GM23338 (cell line): ENCODE measurements around the gene PPP2R1A. TPM values are rescaled to one million over a fixed set of nuclear protein-coding genes. Genes with fewer than 3 reads are reported as not detected.

Experiments
- ATAC-seq: fragments of 200-7000 bp; cut with Tn5 transposase; 3 replicates; pipeline ENCODE4 v1.9.1; 2020
- DNase-seq: peaks from one replicate; pipeline ENCODE4 v3.0.0-alpha.2; 2015; ENCODE audit warnings: low spot score
- H2AFZ ChIP-seq: fragments of 200-600 bp; sonication (generic); 2 replicates; pipeline ENCODE4 v1.8.0; 2016; ENCODE audit warnings: antibody characterized with exemption, mild to moderate bottlenecking, moderate library complexity
- H3F3A ChIP-seq: fragments of 200-600 bp; sonication (generic); replicated peaks from 2 replicates; pipeline ENCODE4 v1.8.0; 2017; ENCODE audit warnings: antibody characterized with exemption, mixed run types, low read depth
- H3K27ac ChIP-seq: fragments of 200-600 bp; sonication (generic); 2 replicates; pipeline ENCODE4 v1.6.1; 2016; ENCODE audit warnings: low read depth
- H3K27me3 ChIP-seq: fragments of 200-600 bp; sonication (generic); 2 replicates; pipeline ENCODE4 v1.8.0; 2016; ENCODE audit warnings: mild to moderate bottlenecking, mixed run types, moderate library complexity; ENCODE audit not compliant: insufficient read depth
- H3K36me3 ChIP-seq: fragments of 200-600 bp; sonication (generic); 2 replicates; pipeline ENCODE4 v1.8.0; 2016; ENCODE audit warnings: mild to moderate bottlenecking; ENCODE audit not compliant: insufficient read depth
- H3K4me1 ChIP-seq: fragments of 200-600 bp; sonication (generic); 2 replicates; pipeline ENCODE4 v1.8.0; 2016; ENCODE audit warnings: mild to moderate bottlenecking, moderate library complexity; ENCODE audit not compliant: insufficient read depth
- H3K4me2 ChIP-seq: fragments of 200-600 bp; sonication (generic); 2 replicates; pipeline ENCODE4 v1.7.1; 2017; ENCODE audit warnings: mixed run types
- H3K4me3 ChIP-seq: fragments of 200-600 bp; sonication (generic); 2 replicates; pipeline ENCODE4 v1.6.1; 2016; ENCODE audit warnings: mixed run types
- H3K79me2 ChIP-seq: fragments of 200-600 bp; sonication (generic); replicated peaks from 2 replicates; pipeline ENCODE4 v1.8.0; 2017; ENCODE audit warnings: mild to moderate bottlenecking; ENCODE audit not compliant: insufficient read depth
- H3K9me2 ChIP-seq: fragments of 200-600 bp; sonication (generic); 2 replicates; pipeline ENCODE4 v1.8.0; 2017; ENCODE audit not compliant: insufficient read depth
- H4K20me1 ChIP-seq: fragments of 200-600 bp; sonication (generic); replicated peaks from 2 replicates; pipeline ENCODE4 v1.8.0; 2017; ENCODE audit warnings: mild to moderate bottlenecking; ENCODE audit not compliant: insufficient read depth
- H3K27ac Mint-ChIP-seq: 2 replicates; pipeline ENCODE4 v1.8.0; 2020; ENCODE audit warnings: inconsistent platforms, mild to moderate bottlenecking, moderate library complexity, mixed read lengths
- H3K27me3 Mint-ChIP-seq: 3 replicates; pipeline ENCODE4 v1.8.0; 2022; ENCODE audit warnings: low read depth, mild to moderate bottlenecking, moderate library complexity, mixed read lengths, inconsistent platforms; ENCODE audit not compliant: insufficient read depth, poor library complexity
- H3K36me3 Mint-ChIP-seq: 3 replicates; pipeline ENCODE4 v1.8.0; 2021; ENCODE audit warnings: low read depth, mild to moderate bottlenecking, inconsistent platforms, moderate library complexity, mixed read lengths
- H3K4me1 Mint-ChIP-seq: 3 replicates; pipeline ENCODE4 v1.8.0; 2020; ENCODE audit warnings: mild to moderate bottlenecking, inconsistent platforms, mixed read lengths
- H3K4me3 Mint-ChIP-seq: 3 replicates; pipeline ENCODE4 v1.8.0; 2021; ENCODE audit warnings: moderate library complexity, mild to moderate bottlenecking, inconsistent platforms, mixed read lengths
- H3K9me3 Mint-ChIP-seq: 3 replicates; pipeline ENCODE4 v1.8.0; 2020; ENCODE audit warnings: moderate library complexity, mild to moderate bottlenecking, inconsistent platforms, mixed read lengths
- CREB1 ChIP-seq: fragments of 250-450 bp; sonication (Bioruptor Pico); IDR thresholded peaks from 2 replicates; pipeline ENCODE4 v1.5.0; 2020; ENCODE audit warnings: low read depth, mild to moderate bottlenecking, moderate library complexity
- CTCF ChIP-seq, 2 experiments: fragments of 200-600 bp in 1 of 2; sonication (generic) in 1 of 2; conservative IDR thresholded peaks; 2 replicates each; pipeline versions ENCODE4 v1.5.1 to v1.6.1; 2016 to 2017; ENCODE audit warnings: antibody characterized with exemption in 2 of 2, low read depth in 2 of 2, mild to moderate bottlenecking in 2 of 2, moderate library complexity in 1 of 2
- EZH2 ChIP-seq: fragments of 200-600 bp; sonication (generic); IDR thresholded peaks from one replicate; pipeline ENCODE4 v1.8.0; 2017; ENCODE audit warnings: antibody characterized with exemption, mild to moderate bottlenecking, low read depth; ENCODE audit not compliant: unreplicated experiment
- EZH2phosphoT487 ChIP-seq: fragments of 200-600 bp; sonication (generic); IDR thresholded peaks from one replicate; pipeline ENCODE4 v1.8.1; 2018; ENCODE audit warnings: antibody characterized with exemption; ENCODE audit not compliant: unreplicated experiment
- JUNB ChIP-seq: IDR thresholded peaks from one replicate; pipeline ENCODE4 v1.6.1; 2016; ENCODE audit warnings: antibody characterized with exemption; ENCODE audit not compliant: unreplicated experiment
- NANOG ChIP-seq: IDR thresholded peaks from 2 replicates; pipeline ENCODE4 v1.6.1; 2016; ENCODE audit warnings: antibody characterized with exemption, borderline replicate concordance
- POLR2AphosphoS5 ChIP-seq: IDR thresholded peaks from 2 replicates; pipeline ENCODE4 v1.6.1; 2016; ENCODE audit warnings: antibody characterized with exemption, low read depth
- REST ChIP-seq: IDR thresholded peaks from one replicate; pipeline ENCODE4 v1.6.1; 2018; ENCODE audit warnings: antibody characterized with exemption; ENCODE audit not compliant: unreplicated experiment
- STAT1 ChIP-seq: IDR thresholded peaks from one replicate; pipeline ENCODE4 v1.6.1; 2016; ENCODE audit warnings: antibody characterized with exemption; ENCODE audit not compliant: unreplicated experiment
- ZNF114 ChIP-seq: fragments of 250-450 bp; sonication (Bioruptor Pico); IDR thresholded peaks from 2 replicates; pipeline ENCODE4 v1.5.0; 2020; ENCODE audit warnings: mild to moderate bottlenecking, moderate library complexity
- ZNF331 ChIP-seq: fragments of 250-450 bp; sonication (Bioruptor Pico); IDR thresholded peaks from 2 replicates; pipeline ENCODE4 v1.5.0; 2020; ENCODE audit warnings: low read depth, mild to moderate bottlenecking, moderate library complexity
- polyA plus RNA-seq: library from polyadenylated mRNA; unstranded; fragments of >200 nt; fragmentation: Nextera tagmentation; extraction: Ambion mirVana; gene quantifications from 2 replicates; pipeline ENCODE4 v1.2.1, GENCODE V29; 2016
- total RNA-seq: library from RNA; depleted of rRNA; stranded (reverse); fragments of >200 nt; shearing (Covaris generic); gene quantifications from 2 replicates; pipeline ENCODE4 v1.2.3, GENCODE V29; 2014
- TF ChIP-seq, protein P1 (sequence below): IDR thresholded peaks from 2 replicates; pipeline ENCODE4 v1.6.1; 2016; ENCODE audit warnings: antibody characterized with exemption
- TF ChIP-seq, protein P2 (sequence below): fragments of 250-450 bp; sonication (Bioruptor Pico); IDR thresholded peaks from 2 replicates; pipeline ENCODE4 v1.5.0; 2020; ENCODE audit warnings: mild to moderate bottlenecking, moderate library complexity

PPP2R1A gene
- total and polyA plus RNA-seq, 2 experiments from 2014 or later = 212 to 381 TPM

GRCh38 chr19:52234406-52234805 is 44.6 kb downstream of the PPP2R1A start:
- no peak overlapping the region for H2AFZ ChIP-seq
- no peaks in the 10 kb centered on the region for H3K79me2 ChIP-seq
- no peak overlapping the region for H3K27ac ChIP-seq
- peaks cover 7% of the 10 kb centered on the region; the same call in 1 of the 3 replicates for H3K36me3 Mint-ChIP-seq
- DNase-seq (no peak), ATAC-seq (no peak)
- H3F3A ChIP-seq = no peaks in the 10 kb centered on the region
- no peaks in the 10 kb centered on the region for H3K27me3 ChIP-seq
- no peak overlapping the region for H3K4me3 ChIP-seq
- H3K36me3 ChIP-seq = no peaks in the 10 kb centered on the region
- H4K20me1 ChIP-seq = no peaks in the 10 kb centered on the region
- H3K27me3 Mint-ChIP-seq = peaks cover 2% of the 10 kb centered on the region
- no peaks in the 10 kb centered on the region for H3K9me2 ChIP-seq
- H3K4me1 ChIP-seq = no peaks in the 10 kb centered on the region
- no peak overlapping the region for H3K4me2 ChIP-seq
- H3K4me1 Mint-ChIP-seq = no peaks in the 10 kb centered on the region
- TF ChIP-seq CREB1 (CRISPR knock-in tag) (no peak), ZNF114 (CRISPR knock-in tag) (no peak), POLR2AphosphoS5 (no peak), REST (no peak), EZH2 (no peak), CTCF (conservative IDR thresholded peaks at IDR 0.05; ENCODE audit: low read depth in 2 of 2) (no peak), ZNF331 (CRISPR knock-in tag) (no peak), JUNB (no peak), NANOG (no peak), STAT1 (no peak), EZH2phosphoT487 (no peak)
- TF ChIP-seq, protein P1, sequence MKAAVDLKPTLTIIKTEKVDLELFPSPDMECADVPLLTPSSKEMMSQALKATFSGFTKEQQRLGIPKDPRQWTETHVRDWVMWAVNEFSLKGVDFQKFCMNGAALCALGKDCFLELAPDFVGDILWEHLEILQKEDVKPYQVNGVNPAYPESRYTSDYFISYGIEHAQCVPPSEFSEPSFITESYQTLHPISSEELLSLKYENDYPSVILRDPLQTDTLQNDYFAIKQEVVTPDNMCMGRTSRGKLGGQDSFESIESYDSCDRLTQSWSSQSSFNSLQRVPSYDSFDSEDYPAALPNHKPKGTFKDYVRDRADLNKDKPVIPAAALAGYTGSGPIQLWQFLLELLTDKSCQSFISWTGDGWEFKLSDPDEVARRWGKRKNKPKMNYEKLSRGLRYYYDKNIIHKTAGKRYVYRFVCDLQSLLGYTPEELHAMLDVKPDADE = no peak
- TF ChIP-seq, protein P2, sequence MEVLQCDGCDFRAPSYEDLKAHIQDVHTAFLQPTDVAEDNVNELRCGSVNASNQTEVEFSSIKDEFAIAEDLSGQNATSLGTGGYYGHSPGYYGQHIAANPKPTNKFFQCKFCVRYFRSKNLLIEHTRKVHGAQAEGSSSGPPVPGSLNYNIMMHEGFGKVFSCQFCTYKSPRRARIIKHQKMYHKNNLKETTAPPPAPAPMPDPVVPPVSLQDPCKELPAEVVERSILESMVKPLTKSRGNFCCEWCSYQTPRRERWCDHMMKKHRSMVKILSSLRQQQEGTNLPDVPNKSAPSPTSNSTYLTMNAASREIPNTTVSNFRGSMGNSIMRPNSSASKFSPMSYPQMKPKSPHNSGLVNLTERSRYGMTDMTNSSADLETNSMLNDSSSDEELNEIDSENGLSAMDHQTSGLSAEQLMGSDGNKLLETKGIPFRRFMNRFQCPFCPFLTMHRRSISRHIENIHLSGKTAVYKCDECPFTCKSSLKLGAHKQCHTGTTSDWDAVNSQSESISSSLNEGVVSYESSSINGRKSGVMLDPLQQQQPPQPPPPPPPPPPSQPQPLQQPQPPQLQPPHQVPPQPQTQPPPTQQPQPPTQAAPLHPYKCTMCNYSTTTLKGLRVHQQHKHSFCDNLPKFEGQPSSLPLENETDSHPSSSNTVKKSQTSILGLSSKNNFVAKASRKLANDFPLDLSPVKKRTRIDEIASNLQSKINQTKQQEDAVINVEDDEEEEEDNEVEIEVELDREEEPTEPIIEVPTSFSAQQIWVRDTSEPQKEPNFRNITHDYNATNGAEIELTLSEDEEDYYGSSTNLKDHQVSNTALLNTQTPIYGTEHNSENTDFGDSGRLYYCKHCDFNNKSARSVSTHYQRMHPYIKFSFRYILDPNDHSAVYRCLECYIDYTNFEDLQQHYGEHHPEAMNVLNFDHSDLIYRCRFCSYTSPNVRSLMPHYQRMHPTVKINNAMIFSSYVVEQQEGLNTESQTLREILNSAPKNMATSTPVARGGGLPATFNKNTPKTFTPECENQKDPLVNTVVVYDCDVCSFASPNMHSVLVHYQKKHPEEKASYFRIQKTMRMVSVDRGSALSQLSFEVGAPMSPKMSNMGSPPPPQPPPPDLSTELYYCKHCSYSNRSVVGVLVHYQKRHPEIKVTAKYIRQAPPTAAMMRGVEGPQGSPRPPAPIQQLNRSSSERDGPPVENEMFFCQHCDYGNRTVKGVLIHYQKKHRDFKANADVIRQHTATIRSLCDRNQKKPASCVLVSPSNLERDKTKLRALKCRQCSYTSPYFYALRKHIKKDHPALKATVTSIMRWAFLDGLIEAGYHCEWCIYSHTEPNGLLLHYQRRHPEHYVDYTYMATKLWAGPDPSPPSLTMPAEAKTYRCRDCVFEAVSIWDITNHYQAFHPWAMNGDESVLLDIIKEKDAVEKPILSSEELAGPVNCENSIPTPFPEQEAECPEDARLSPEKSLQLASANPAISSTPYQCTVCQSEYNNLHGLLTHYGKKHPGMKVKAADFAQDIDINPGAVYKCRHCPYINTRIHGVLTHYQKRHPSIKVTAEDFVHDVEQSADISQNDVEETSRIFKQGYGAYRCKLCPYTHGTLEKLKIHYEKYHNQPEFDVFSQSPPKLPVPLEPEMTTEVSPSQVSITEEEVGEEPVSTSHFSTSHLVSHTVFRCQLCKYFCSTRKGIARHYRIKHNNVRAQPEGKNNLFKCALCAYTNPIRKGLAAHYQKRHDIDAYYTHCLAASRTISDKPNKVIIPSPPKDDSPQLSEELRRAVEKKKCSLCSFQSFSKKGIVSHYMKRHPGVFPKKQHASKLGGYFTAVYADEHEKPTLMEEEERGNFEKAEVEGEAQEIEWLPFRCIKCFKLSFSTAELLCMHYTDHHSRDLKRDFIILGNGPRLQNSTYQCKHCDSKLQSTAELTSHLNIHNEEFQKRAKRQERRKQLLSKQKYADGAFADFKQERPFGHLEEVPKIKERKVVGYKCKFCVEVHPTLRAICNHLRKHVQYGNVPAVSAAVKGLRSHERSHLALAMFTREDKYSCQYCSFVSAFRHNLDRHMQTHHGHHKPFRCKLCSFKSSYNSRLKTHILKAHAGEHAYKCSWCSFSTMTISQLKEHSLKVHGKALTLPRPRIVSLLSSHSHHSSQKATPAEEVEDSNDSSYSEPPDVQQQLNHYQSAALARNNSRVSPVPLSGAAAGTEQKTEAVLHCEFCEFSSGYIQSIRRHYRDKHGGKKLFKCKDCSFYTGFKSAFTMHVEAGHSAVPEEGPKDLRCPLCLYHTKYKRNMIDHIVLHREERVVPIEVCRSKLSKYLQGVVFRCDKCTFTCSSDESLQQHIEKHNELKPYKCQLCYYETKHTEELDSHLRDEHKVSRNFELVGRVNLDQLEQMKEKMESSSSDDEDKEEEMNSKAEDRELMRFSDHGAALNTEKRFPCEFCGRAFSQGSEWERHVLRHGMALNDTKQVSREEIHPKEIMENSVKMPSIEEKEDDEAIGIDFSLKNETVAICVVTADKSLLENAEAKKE = no peak
- H3K4me3 Mint-ChIP-seq = no peak overlapping the region
- no peaks in the 10 kb centered on the region for H3K9me3 Mint-ChIP-seq
- H3K27ac Mint-ChIP-seq = no peak overlapping the region
